ENCODE results near the gene IGLL1.
A peak's percentile ranks its signal among the peaks of the same experiment; 100 is the strongest.
"Not testable (repeated sequence)": the region's sequence is repeated elsewhere in the genome, so short reads cannot be mapped to it uniquely, and the experiment has no call there.

IGLL1 gene

GRCh38 chr22:23579870-23580575, at the start of gene IGLL1:
IGLL1 (minus strand) TSS chr22:23580290; CDS start chr22:23580190, 100 bp downstream.
- DNase-seq (ENCODE audit: low read depth) = no peak

GRCh38 chr22:23628056-23628743, 48.1 kb upstream of the IGLL1 start:
- peak; percentile 19 for DNase-seq (ENCODE audit: low read depth)

- peak; percentile 27 for DNase-seq (ENCODE audit: low read depth)
These were observed 47.4 kb upstream of the IGLL1 start for GRCh38 chr22:23627401-23628055.

GRCh38 chr22:23626286-23626975, 46.3 kb upstream of the IGLL1 start:
- DNase-seq (ENCODE audit: low read depth) = no peak

- no peak for DNase-seq (ENCODE audit: low read depth)
These were observed 42.5 kb upstream of the IGLL1 start for GRCh38 chr22:23622634-23623033.

GRCh38 chr22:23621916-23622315, 41.8 kb upstream of the IGLL1 start:
- not testable (repeated sequence) for DNase-seq (ENCODE audit: low read depth)

GRCh38 chr22:23621082-23621780, 41.1 kb upstream of the IGLL1 start:
- DNase-seq (ENCODE audit: low read depth) = no peak

GRCh38 chr22:23613193-23613972, 33.3 kb upstream of the IGLL1 start:
- peak; percentile 65 for DNase-seq (ENCODE audit: low read depth)

GRCh38 chr22:23609983-23610781, 30.1 kb upstream of the IGLL1 start:
- no peak for DNase-seq (ENCODE audit: low read depth)

- DNase-seq (ENCODE audit: low read depth) = peak; percentile 62
These were observed 28.5 kb upstream of the IGLL1 start for GRCh38 chr22:23608583-23608982.

GRCh38 chr22:23606204-23607131, 26.4 kb upstream of the IGLL1 start:
- no peak for DNase-seq (ENCODE audit: low read depth)

- DNase-seq (ENCODE audit: low read depth) = no peak
These were observed 25.0 kb upstream of the IGLL1 start for GRCh38 chr22:23604939-23605712.

- no peak for DNase-seq (ENCODE audit: low read depth)
These were observed 23.2 kb upstream of the IGLL1 start for GRCh38 chr22:23603266-23603665.

- DNase-seq (ENCODE audit: low read depth) = no peak
These were observed 18.9 kb upstream of the IGLL1 start for GRCh38 chr22:23598805-23599518.

GRCh38 chr22:23597576-23598268, 17.6 kb upstream of the IGLL1 start:
- not testable (repeated sequence) for DNase-seq (ENCODE audit: low read depth)

GRCh38 chr22:23595904-23596303, 15.8 kb upstream of the IGLL1 start:
- not testable (repeated sequence) for DNase-seq (ENCODE audit: low read depth)

GRCh38 chr22:23591846-23592245, 11.8 kb upstream of the IGLL1 start:
- no peak for DNase-seq (ENCODE audit: low read depth)

All from amniotic epithelial cell (primary cell).